GM23338 (cell line): ENCODE measurements around the gene ERCC3. TPM values are rescaled to one million over a fixed set of nuclear protein-coding genes. Genes with fewer than 3 reads are reported as not detected.

Experiments
- ATAC-seq: fragments of 200-7000 bp; cut with Tn5 transposase; 3 replicates; pipeline ENCODE4 v1.9.1; 2020
- DNase-seq: peaks from one replicate; pipeline ENCODE4 v3.0.0-alpha.2; 2015; ENCODE audit warnings: low spot score
- H2AFZ ChIP-seq: fragments of 200-600 bp; sonication (generic); 2 replicates; pipeline ENCODE4 v1.8.0; 2016; ENCODE audit warnings: antibody characterized with exemption, mild to moderate bottlenecking, moderate library complexity
- H3F3A ChIP-seq: fragments of 200-600 bp; sonication (generic); replicated peaks from 2 replicates; pipeline ENCODE4 v1.8.0; 2017; ENCODE audit warnings: antibody characterized with exemption, mixed run types, low read depth
- H3K27ac ChIP-seq: fragments of 200-600 bp; sonication (generic); 2 replicates; pipeline ENCODE4 v1.6.1; 2016; ENCODE audit warnings: low read depth
- H3K27me3 ChIP-seq: fragments of 200-600 bp; sonication (generic); 2 replicates; pipeline ENCODE4 v1.8.0; 2016; ENCODE audit warnings: mild to moderate bottlenecking, mixed run types, moderate library complexity; ENCODE audit not compliant: insufficient read depth
- H3K36me3 ChIP-seq: fragments of 200-600 bp; sonication (generic); 2 replicates; pipeline ENCODE4 v1.8.0; 2016; ENCODE audit warnings: mild to moderate bottlenecking; ENCODE audit not compliant: insufficient read depth
- H3K4me1 ChIP-seq: fragments of 200-600 bp; sonication (generic); 2 replicates; pipeline ENCODE4 v1.8.0; 2016; ENCODE audit warnings: mild to moderate bottlenecking, moderate library complexity; ENCODE audit not compliant: insufficient read depth
- H3K4me2 ChIP-seq: fragments of 200-600 bp; sonication (generic); 2 replicates; pipeline ENCODE4 v1.7.1; 2017; ENCODE audit warnings: mixed run types
- H3K4me3 ChIP-seq: fragments of 200-600 bp; sonication (generic); 2 replicates; pipeline ENCODE4 v1.6.1; 2016; ENCODE audit warnings: mixed run types
- H3K79me2 ChIP-seq: fragments of 200-600 bp; sonication (generic); replicated peaks from 2 replicates; pipeline ENCODE4 v1.8.0; 2017; ENCODE audit warnings: mild to moderate bottlenecking; ENCODE audit not compliant: insufficient read depth
- H3K9me2 ChIP-seq: fragments of 200-600 bp; sonication (generic); 2 replicates; pipeline ENCODE4 v1.8.0; 2017; ENCODE audit not compliant: insufficient read depth
- H4K20me1 ChIP-seq: fragments of 200-600 bp; sonication (generic); replicated peaks from 2 replicates; pipeline ENCODE4 v1.8.0; 2017; ENCODE audit warnings: mild to moderate bottlenecking; ENCODE audit not compliant: insufficient read depth
- H3K27ac Mint-ChIP-seq: 2 replicates; pipeline ENCODE4 v1.8.0; 2020; ENCODE audit warnings: inconsistent platforms, mild to moderate bottlenecking, moderate library complexity, mixed read lengths
- H3K27me3 Mint-ChIP-seq: 3 replicates; pipeline ENCODE4 v1.8.0; 2022; ENCODE audit warnings: low read depth, mild to moderate bottlenecking, moderate library complexity, mixed read lengths, inconsistent platforms; ENCODE audit not compliant: insufficient read depth, poor library complexity
- H3K36me3 Mint-ChIP-seq: 3 replicates; pipeline ENCODE4 v1.8.0; 2021; ENCODE audit warnings: low read depth, mild to moderate bottlenecking, inconsistent platforms, moderate library complexity, mixed read lengths
- H3K4me1 Mint-ChIP-seq: 3 replicates; pipeline ENCODE4 v1.8.0; 2020; ENCODE audit warnings: mild to moderate bottlenecking, inconsistent platforms, mixed read lengths
- H3K4me3 Mint-ChIP-seq: 3 replicates; pipeline ENCODE4 v1.8.0; 2021; ENCODE audit warnings: moderate library complexity, mild to moderate bottlenecking, inconsistent platforms, mixed read lengths
- H3K9me3 Mint-ChIP-seq: 3 replicates; pipeline ENCODE4 v1.8.0; 2020; ENCODE audit warnings: moderate library complexity, mild to moderate bottlenecking, inconsistent platforms, mixed read lengths
- CREB1 ChIP-seq: fragments of 250-450 bp; sonication (Bioruptor Pico); IDR thresholded peaks from 2 replicates; pipeline ENCODE4 v1.5.0; 2020; ENCODE audit warnings: low read depth, mild to moderate bottlenecking, moderate library complexity
- EZH2 ChIP-seq: fragments of 200-600 bp; sonication (generic); IDR thresholded peaks from one replicate; pipeline ENCODE4 v1.8.0; 2017; ENCODE audit warnings: antibody characterized with exemption, mild to moderate bottlenecking, low read depth; ENCODE audit not compliant: unreplicated experiment
- JUNB ChIP-seq: IDR thresholded peaks from one replicate; pipeline ENCODE4 v1.6.1; 2016; ENCODE audit warnings: antibody characterized with exemption; ENCODE audit not compliant: unreplicated experiment
- NANOG ChIP-seq: IDR thresholded peaks from 2 replicates; pipeline ENCODE4 v1.6.1; 2016; ENCODE audit warnings: antibody characterized with exemption, borderline replicate concordance
- POLR2AphosphoS5 ChIP-seq: IDR thresholded peaks from 2 replicates; pipeline ENCODE4 v1.6.1; 2016; ENCODE audit warnings: antibody characterized with exemption, low read depth
- polyA plus RNA-seq: library from polyadenylated mRNA; unstranded; fragments of >200 nt; fragmentation: Nextera tagmentation; extraction: Ambion mirVana; gene quantifications from 2 replicates; pipeline ENCODE4 v1.2.1, GENCODE V29; 2016
- total RNA-seq: library from RNA; depleted of rRNA; stranded (reverse); fragments of >200 nt; shearing (Covaris generic); gene quantifications from 2 replicates; pipeline ENCODE4 v1.2.3, GENCODE V29; 2014
- TF ChIP-seq, protein P1 (sequence below): fragments of 250-450 bp; sonication (Bioruptor Pico); IDR thresholded peaks from 2 replicates; pipeline ENCODE4 v1.5.0; 2020; ENCODE audit warnings: mild to moderate bottlenecking, moderate library complexity
- TF ChIP-seq, protein P2 (sequence below): IDR thresholded peaks from 2 replicates; pipeline ENCODE4 v1.6.1; 2016; ENCODE audit warnings: antibody characterized with exemption

The ERCC3 gene
- total and polyA plus RNA-seq, 2 experiments from 2014 or later: 35.1 to 62.7 TPM

DNA sequence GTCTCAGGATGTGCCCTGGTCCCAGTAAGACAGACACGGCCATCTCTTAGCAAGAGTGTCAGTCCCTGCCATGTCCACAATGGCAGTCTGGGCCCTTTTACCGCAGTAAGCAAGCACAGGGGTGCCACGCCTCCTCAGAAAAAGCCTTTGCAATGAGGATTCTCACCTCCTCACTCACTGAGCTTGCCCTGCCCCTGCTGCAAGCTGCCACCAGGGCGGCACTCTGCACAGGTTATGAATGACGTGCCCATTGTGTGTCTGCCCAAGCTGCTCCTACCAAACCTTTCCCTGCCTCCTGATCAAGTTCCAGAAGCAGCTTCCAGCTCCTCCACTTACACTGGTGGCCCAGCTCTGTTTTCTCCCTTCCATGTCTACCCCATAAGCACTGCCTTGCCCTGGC lies 23.3 kb downstream of the ERCC3 start (continued):
- TF ChIP-seq, protein P1, sequence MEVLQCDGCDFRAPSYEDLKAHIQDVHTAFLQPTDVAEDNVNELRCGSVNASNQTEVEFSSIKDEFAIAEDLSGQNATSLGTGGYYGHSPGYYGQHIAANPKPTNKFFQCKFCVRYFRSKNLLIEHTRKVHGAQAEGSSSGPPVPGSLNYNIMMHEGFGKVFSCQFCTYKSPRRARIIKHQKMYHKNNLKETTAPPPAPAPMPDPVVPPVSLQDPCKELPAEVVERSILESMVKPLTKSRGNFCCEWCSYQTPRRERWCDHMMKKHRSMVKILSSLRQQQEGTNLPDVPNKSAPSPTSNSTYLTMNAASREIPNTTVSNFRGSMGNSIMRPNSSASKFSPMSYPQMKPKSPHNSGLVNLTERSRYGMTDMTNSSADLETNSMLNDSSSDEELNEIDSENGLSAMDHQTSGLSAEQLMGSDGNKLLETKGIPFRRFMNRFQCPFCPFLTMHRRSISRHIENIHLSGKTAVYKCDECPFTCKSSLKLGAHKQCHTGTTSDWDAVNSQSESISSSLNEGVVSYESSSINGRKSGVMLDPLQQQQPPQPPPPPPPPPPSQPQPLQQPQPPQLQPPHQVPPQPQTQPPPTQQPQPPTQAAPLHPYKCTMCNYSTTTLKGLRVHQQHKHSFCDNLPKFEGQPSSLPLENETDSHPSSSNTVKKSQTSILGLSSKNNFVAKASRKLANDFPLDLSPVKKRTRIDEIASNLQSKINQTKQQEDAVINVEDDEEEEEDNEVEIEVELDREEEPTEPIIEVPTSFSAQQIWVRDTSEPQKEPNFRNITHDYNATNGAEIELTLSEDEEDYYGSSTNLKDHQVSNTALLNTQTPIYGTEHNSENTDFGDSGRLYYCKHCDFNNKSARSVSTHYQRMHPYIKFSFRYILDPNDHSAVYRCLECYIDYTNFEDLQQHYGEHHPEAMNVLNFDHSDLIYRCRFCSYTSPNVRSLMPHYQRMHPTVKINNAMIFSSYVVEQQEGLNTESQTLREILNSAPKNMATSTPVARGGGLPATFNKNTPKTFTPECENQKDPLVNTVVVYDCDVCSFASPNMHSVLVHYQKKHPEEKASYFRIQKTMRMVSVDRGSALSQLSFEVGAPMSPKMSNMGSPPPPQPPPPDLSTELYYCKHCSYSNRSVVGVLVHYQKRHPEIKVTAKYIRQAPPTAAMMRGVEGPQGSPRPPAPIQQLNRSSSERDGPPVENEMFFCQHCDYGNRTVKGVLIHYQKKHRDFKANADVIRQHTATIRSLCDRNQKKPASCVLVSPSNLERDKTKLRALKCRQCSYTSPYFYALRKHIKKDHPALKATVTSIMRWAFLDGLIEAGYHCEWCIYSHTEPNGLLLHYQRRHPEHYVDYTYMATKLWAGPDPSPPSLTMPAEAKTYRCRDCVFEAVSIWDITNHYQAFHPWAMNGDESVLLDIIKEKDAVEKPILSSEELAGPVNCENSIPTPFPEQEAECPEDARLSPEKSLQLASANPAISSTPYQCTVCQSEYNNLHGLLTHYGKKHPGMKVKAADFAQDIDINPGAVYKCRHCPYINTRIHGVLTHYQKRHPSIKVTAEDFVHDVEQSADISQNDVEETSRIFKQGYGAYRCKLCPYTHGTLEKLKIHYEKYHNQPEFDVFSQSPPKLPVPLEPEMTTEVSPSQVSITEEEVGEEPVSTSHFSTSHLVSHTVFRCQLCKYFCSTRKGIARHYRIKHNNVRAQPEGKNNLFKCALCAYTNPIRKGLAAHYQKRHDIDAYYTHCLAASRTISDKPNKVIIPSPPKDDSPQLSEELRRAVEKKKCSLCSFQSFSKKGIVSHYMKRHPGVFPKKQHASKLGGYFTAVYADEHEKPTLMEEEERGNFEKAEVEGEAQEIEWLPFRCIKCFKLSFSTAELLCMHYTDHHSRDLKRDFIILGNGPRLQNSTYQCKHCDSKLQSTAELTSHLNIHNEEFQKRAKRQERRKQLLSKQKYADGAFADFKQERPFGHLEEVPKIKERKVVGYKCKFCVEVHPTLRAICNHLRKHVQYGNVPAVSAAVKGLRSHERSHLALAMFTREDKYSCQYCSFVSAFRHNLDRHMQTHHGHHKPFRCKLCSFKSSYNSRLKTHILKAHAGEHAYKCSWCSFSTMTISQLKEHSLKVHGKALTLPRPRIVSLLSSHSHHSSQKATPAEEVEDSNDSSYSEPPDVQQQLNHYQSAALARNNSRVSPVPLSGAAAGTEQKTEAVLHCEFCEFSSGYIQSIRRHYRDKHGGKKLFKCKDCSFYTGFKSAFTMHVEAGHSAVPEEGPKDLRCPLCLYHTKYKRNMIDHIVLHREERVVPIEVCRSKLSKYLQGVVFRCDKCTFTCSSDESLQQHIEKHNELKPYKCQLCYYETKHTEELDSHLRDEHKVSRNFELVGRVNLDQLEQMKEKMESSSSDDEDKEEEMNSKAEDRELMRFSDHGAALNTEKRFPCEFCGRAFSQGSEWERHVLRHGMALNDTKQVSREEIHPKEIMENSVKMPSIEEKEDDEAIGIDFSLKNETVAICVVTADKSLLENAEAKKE (CRISPR knock-in tag): no peak

DNA sequence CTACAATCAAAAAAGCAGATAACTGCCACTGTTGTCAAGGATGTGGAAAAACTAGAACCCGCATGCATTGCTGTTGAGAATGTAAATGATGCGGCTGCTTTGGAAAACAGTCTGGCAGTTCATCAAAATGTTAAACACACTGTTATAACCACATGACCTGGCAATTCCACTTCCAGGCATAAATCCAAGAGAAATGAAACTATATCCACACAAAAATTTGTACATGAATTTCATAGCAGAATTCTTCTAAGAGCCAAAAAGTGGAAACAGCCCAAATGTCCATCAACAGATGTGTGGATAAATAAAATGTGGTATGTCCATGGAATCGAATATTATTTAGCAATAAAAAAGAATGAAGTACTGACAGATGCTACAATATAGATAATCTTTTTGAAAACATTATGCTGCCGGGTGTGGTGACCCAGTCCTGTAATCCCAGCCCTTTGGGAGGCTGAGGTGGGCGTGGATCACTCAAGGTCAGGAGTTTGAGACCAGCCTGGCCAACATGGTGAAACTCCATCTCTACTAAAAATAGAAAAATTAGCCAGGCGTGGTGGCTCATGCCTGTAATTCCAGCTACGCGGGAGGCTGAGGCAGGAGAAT lies 32.0 kb downstream of the ERCC3 start:
- no peak for DNase-seq
- TF ChIP-seq CREB1 (CRISPR knock-in tag) (no peak), POLR2AphosphoS5 (no peak)
- Histone ChIP-seq H3K9me2 (0 out of 2 replicates have a peak, but pooled peaks cover 6% of the 10 kb centered on the region), H4K20me1 (no peaks in the 10 kb centered on the region), H3F3A (no peaks in the 10 kb centered on the region), H3K4me3 (no peak overlapping the region), H3K27me3 (no peaks in the 10 kb centered on the region), H3K4me1 (no peaks in the 10 kb centered on the region), H3K79me2 (no peaks in the 10 kb centered on the region), H3K36me3 (peaks cover 12% of the 10 kb centered on the region), H2AFZ (no peak overlapping the region), H3K27ac (no peak overlapping the region), H3K4me2 (no peak overlapping the region)
- H3K36me3 Mint-ChIP-seq: peaks cover 82% of the 10 kb centered on the region
- ATAC-seq: no peak
- H3K9me3 Mint-ChIP-seq: peaks cover 20% of the 10 kb centered on the region; the same call in 2 of the 3 replicates
- no peaks in the 10 kb centered on the region; the same call in 2 of the 3 replicates for H3K4me1 Mint-ChIP-seq
- peaks cover 5% of the 10 kb centered on the region for H3K27me3 Mint-ChIP-seq
- H3K27ac Mint-ChIP-seq: no peak overlapping the region
- H3K4me3 Mint-ChIP-seq: no peak overlapping the region

DNA sequence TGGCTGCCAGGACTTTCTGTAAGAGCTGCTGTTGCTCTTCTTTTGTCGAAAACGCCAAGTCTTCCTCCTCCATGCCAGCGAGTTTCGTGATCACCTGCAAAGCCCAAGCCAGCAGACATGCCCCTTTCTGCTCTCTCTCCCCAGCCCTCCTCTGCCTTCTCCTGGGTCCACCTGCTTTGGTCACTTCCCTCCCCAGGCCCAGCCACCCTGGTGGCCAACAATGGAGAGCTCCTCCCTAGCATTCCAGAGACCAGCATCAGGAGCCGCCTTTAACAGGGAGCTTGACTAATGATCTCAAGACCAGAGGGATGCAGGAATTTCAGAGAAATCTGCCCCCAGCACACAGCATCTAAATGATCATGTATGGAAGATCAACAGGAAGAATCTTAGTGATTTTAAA lies 34.6 kb downstream of the ERCC3 start:
- Histone ChIP-seq H3K27me3 (no peaks in the 10 kb centered on the region), H3K79me2 (no peaks in the 10 kb centered on the region), H3K4me1 (no peaks in the 10 kb centered on the region), H3K4me2 (no peak overlapping the region), H3K27ac (no peak overlapping the region), H3K36me3 (peaks cover 6% of the 10 kb centered on the region), H4K20me1 (no peaks in the 10 kb centered on the region), H3K4me3 (no peak overlapping the region), H2AFZ (no peak overlapping the region), H3F3A (no peaks in the 10 kb centered on the region), H3K9me2 (no peaks in the 10 kb centered on the region)
- no peak for DNase-seq
- no peak overlapping the region for H3K4me3 Mint-ChIP-seq
- no peaks in the 10 kb centered on the region; the same call in 2 of the 3 replicates for H3K4me1 Mint-ChIP-seq
- no peak overlapping the region for H3K27ac Mint-ChIP-seq
- H3K9me3 Mint-ChIP-seq: no peaks in the 10 kb centered on the region; the same call in 2 of the 3 replicates
- TF ChIP-seq, protein P2, sequence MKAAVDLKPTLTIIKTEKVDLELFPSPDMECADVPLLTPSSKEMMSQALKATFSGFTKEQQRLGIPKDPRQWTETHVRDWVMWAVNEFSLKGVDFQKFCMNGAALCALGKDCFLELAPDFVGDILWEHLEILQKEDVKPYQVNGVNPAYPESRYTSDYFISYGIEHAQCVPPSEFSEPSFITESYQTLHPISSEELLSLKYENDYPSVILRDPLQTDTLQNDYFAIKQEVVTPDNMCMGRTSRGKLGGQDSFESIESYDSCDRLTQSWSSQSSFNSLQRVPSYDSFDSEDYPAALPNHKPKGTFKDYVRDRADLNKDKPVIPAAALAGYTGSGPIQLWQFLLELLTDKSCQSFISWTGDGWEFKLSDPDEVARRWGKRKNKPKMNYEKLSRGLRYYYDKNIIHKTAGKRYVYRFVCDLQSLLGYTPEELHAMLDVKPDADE: no peak
- no peak for TF ChIP-seq EZH2
- no peak for TF ChIP-seq JUNB
- TF ChIP-seq NANOG: no peak
- peaks cover 64% of the 10 kb centered on the region for H3K36me3 Mint-ChIP-seq
- ATAC-seq: no peak
- H3K27me3 Mint-ChIP-seq: peaks cover 3% of the 10 kb centered on the region
